GM12891 (cell line): ENCODE data around the gene PRUNE2.

Source experiments
- PAX5 ChIP-seq: IDR thresholded peaks from 2 replicates; pipeline ENCODE4 v1.6.1; 2011; ENCODE audit warnings: low read length, moderate library complexity, mild to moderate bottlenecking; ENCODE audit not compliant: insufficient read depth, severe bottlenecking
- POLR2A ChIP-seq: IDR thresholded peaks from 2 replicates; pipeline ENCODE4 v1.6.1; 2011; ENCODE audit warnings: low read depth, low read length, control low read depth
- POLR2AphosphoS5 ChIP-seq: IDR thresholded peaks from 2 replicates; pipeline ENCODE4 v1.6.1; 2011; ENCODE audit warnings: low read depth, low read length, control low read depth
- POU2F2 ChIP-seq: IDR thresholded peaks from 2 replicates; pipeline ENCODE4 v1.6.1; 2011; ENCODE audit warnings: low read depth, mild to moderate bottlenecking, control low read depth, low read length, moderate library complexity
- TAF1 ChIP-seq: IDR thresholded peaks from 2 replicates; pipeline ENCODE4 v1.6.1; 2011; ENCODE audit warnings: low read depth, low read length, control low read depth

GRCh38 chr9:76654575-76654974 is 251.3 kb downstream of the PRUNE2 start:
- no peak for TF ChIP-seq POLR2AphosphoS5
- TF ChIP-seq POLR2A = no peak
- no peak for TF ChIP-seq TAF1
- TF ChIP-seq POU2F2 = no peak
- no peak for TF ChIP-seq PAX5
